ENCODE measurements around the gene RAB5A. TPM values are rescaled to one million over a fixed set of nuclear protein-coding genes. Genes with fewer than 3 reads are reported as not detected.
A peak's percentile ranks its signal among the peaks of the same experiment; 100 is the strongest.

The RAB5A gene
- total and polyA plus RNA-seq, 2 donors from 2014 or later: 27.6 to 76.9 TPM

GRCh38 chr3:19931180-19931692 lies 15.7 kb upstream of the RAB5A start:
- no peak for DNase-seq
- Histone ChIP-seq H3K36me3 (ENCODE audit: control insufficient read depth in 2 of 3, insufficient read depth in 3 of 3, low read length in 3 of 3) (no peaks in the 10 kb centered on the region), H3K9me3 (ENCODE audit: control insufficient read depth in 2 of 3, insufficient read depth in 1 of 3, low read length in 3 of 3) (no peaks in the 10 kb centered on the region), H3K4me1 (ENCODE audit: control insufficient read depth in 2 of 3, insufficient read depth in 2 of 3, low read depth in 1 of 3, low read length in 3 of 3) (no peaks in the 10 kb centered on the region), H3K9ac (ENCODE audit: low read length in 3 of 3) (no peak overlapping the region), H3K27ac (ENCODE audit: low read depth in 2 of 2, low read length in 2 of 2) (no peak overlapping the region), H3K27me3 (ENCODE audit: control insufficient read depth, insufficient read depth, low read length) (no peaks in the 10 kb centered on the region), H3K4me3 (ENCODE audit: low read length in 3 of 3) (no peak overlapping the region)
- intact Hi-C loops (cut with DNase I): no loop called here
- no peak for TF ChIP-seq CTCF (IDR thresholded peaks at IDR 0.05; ENCODE audit: borderline replicate concordance, extremely low read depth, insufficient read depth)
- FAIRE-seq: no peak

GRCh38 chr3:19931767-19932188 lies 15.1 kb upstream of the RAB5A start:
- Histone ChIP-seq H3K27ac (ENCODE audit: low read depth in 2 of 2, low read length in 2 of 2) (no peak overlapping the region), H3K4me3 (ENCODE audit: low read length in 3 of 3) (no peak overlapping the region), H3K36me3 (ENCODE audit: control insufficient read depth in 2 of 3, insufficient read depth in 3 of 3, low read length in 3 of 3) (no peaks in the 10 kb centered on the region), H3K27me3 (ENCODE audit: control insufficient read depth, insufficient read depth, low read length) (no peaks in the 10 kb centered on the region), H3K9me3 (ENCODE audit: control insufficient read depth in 2 of 3, insufficient read depth in 1 of 3, low read length in 3 of 3) (no peaks in the 10 kb centered on the region), H3K4me1 (ENCODE audit: control insufficient read depth in 2 of 3, insufficient read depth in 2 of 3, low read depth in 1 of 3, low read length in 3 of 3) (no peaks in the 10 kb centered on the region), H3K9ac (ENCODE audit: low read length in 3 of 3) (no peak overlapping the region)
- FAIRE-seq: no peak
- TF ChIP-seq CTCF (IDR thresholded peaks at IDR 0.05; ENCODE audit: borderline replicate concordance, extremely low read depth, insufficient read depth): no peak
- no peak for DNase-seq
- intact Hi-C loops (cut with DNase I): no loop called here

GRCh38 chr3:19932422-19932821 lies 14.5 kb upstream of the RAB5A start:
- H3K36me3 ChIP-seq (ENCODE audit: control insufficient read depth in 2 of 3, insufficient read depth in 3 of 3, low read length in 3 of 3): no peaks in the 10 kb centered on the region
- DNase-seq (no peak), FAIRE-seq (no peak)
- H3K27me3 ChIP-seq (ENCODE audit: control insufficient read depth, insufficient read depth, low read length): no peaks in the 10 kb centered on the region
- no peak overlapping the region for H3K27ac ChIP-seq (ENCODE audit: low read depth in 2 of 2, low read length in 2 of 2)
- no peak overlapping the region for H3K9ac ChIP-seq (ENCODE audit: low read length in 3 of 3)
- no peak for TF ChIP-seq CTCF (IDR thresholded peaks at IDR 0.05; ENCODE audit: borderline replicate concordance, extremely low read depth, insufficient read depth)
- intact Hi-C loops (cut with DNase I): no loop called here
- H3K4me3 ChIP-seq (ENCODE audit: low read length in 3 of 3): no peak overlapping the region
- H3K4me1 ChIP-seq (ENCODE audit: control insufficient read depth in 2 of 3, insufficient read depth in 2 of 3, low read depth in 1 of 3, low read length in 3 of 3): no peaks in the 10 kb centered on the region
- no peaks in the 10 kb centered on the region for H3K9me3 ChIP-seq (ENCODE audit: control insufficient read depth in 2 of 3, insufficient read depth in 1 of 3, low read length in 3 of 3)

- TF ChIP-seq CTCF (IDR thresholded peaks at IDR 0.05; ENCODE audit: borderline replicate concordance, extremely low read depth, insufficient read depth): no peak
- Histone ChIP-seq H3K27ac (ENCODE audit: low read depth in 2 of 2, low read length in 2 of 2) (no peak within 1 kb of the TSS), H3K4me3 (ENCODE audit: low read length in 3 of 3) (no peak within 1 kb of the TSS), H3K9ac (ENCODE audit: low read length in 3 of 3) (no peak within 1 kb of the TSS), H3K9me3 (ENCODE audit: control insufficient read depth in 2 of 3, insufficient read depth in 1 of 3, low read length in 3 of 3) (no peaks in the 10 kb centered on the region), H3K27me3 (ENCODE audit: control insufficient read depth, insufficient read depth, low read length) (no peaks in the 10 kb centered on the region), H3K36me3 (ENCODE audit: control insufficient read depth in 2 of 3, insufficient read depth in 3 of 3, low read length in 3 of 3) (no peaks in the 10 kb centered on the region), H3K4me1 (ENCODE audit: control insufficient read depth in 2 of 3, insufficient read depth in 2 of 3, low read depth in 1 of 3, low read length in 3 of 3) (no peaks in the 10 kb centered on the region)
- intact Hi-C loops (cut with DNase I): no loop called here
- FAIRE-seq (no peak), DNase-seq (peak in 4 of 5 donors; percentile 43 to 54 (median 48))
Observed at GRCh38 chr3:19934098-19934566, 12.8 kb upstream of the RAB5A start, which contains the start of gene EFHB. Gene EFHB, minus strand, starts transcription at chr3:19934217. Its CDS starts 199 bp downstream, at chr3:19934018.
